Neural progenitor cell (in vitro differentiated cells): ENCODE results near the gene PMEPA1.

ENCODE experiments used
- EZH2phosphoT487 ChIP-seq: fragments of 200-600 bp; sonication (generic); IDR thresholded peaks from 2 replicates; pipeline ENCODE4 v1.6.1; 2017; ENCODE audit warnings: antibody characterized with exemption
- TF ChIP-seq, protein P1 (sequence below): fragments of 200-600 bp; sonication (generic); IDR thresholded peaks from 2 replicates; pipeline ENCODE4 v1.5.1; 2017; ENCODE audit warnings: antibody characterized with exemption, mild to moderate bottlenecking

DNA sequence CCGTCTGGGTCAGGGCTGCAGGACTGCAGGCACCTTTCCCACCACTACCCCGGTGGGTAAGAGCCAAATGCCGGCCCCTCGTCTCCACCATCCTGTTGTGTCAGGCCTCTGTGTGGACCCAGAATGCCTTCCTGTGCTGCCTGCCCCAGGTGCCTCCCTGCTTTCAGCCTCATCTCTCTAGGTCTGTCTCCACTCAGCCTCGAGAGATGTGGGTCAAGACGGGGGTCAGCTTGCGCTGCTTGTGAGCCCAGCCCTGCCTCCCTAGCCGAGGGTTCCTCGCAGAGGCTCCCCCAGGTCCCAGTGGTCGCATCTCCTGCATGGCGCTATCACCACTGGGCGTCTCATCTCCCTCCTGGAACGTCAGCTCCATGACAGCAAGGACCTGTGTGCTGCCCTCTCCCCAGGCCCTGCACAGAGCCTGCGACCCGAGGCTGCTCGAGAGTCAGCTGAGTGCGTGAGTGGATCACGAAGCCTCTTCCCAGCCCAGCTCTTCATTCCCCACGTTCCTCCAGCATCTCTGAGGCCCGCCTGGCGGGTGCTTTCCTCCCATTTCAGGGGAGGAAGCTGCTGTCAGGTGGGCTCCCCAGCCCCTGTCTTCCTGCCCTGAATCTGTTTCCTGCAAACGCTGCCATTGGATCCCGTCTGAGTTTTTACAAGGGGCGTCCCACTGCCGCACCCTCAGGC, 50.8 kb downstream of the PMEPA1 start:
- no peak for TF ChIP-seq EZH2phosphoT487
- TF ChIP-seq, protein P1, sequence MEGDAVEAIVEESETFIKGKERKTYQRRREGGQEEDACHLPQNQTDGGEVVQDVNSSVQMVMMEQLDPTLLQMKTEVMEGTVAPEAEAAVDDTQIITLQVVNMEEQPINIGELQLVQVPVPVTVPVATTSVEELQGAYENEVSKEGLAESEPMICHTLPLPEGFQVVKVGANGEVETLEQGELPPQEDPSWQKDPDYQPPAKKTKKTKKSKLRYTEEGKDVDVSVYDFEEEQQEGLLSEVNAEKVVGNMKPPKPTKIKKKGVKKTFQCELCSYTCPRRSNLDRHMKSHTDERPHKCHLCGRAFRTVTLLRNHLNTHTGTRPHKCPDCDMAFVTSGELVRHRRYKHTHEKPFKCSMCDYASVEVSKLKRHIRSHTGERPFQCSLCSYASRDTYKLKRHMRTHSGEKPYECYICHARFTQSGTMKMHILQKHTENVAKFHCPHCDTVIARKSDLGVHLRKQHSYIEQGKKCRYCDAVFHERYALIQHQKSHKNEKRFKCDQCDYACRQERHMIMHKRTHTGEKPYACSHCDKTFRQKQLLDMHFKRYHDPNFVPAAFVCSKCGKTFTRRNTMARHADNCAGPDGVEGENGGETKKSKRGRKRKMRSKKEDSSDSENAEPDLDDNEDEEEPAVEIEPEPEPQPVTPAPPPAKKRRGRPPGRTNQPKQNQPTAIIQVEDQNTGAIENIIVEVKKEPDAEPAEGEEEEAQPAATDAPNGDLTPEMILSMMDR: no peak
